Measurements from ENCODE around the gene CELF4. TPM values are rescaled to one million over a fixed set of nuclear protein-coding genes. Genes with fewer than 3 reads are reported as not detected.

Gene CELF4
- total and polyA plus RNA-seq, 10 of the 15 experiments (the other 5 are each of a cell fraction or from before 2014, with no cell fraction given): 0.03 to 0.32 TPM; not detected in 8

DNA sequence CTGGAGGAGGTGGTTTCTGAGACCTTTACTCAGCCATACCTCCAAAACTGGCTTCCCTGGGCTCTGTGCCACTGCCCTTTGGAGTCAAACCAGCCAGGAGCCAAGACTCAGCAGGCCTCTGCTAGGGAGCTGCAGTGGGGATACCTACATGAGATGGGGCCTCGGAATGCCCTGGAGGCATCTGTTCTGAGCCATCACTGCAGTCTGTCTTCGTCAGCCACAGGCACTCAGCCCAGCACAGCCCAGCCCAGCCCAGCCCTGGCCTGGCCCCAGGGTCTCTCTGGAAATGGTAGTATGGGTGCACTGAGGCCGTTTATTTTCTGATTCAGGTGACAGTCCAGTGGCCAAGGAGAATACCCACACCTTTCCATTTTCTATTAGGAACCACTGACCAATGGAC lies 209.8 kb downstream of the CELF4 start:
- ChIA-PET RAD21 (ENCODE audit: unreplicated experiment) (no interaction called here), SMC1A (ENCODE audit: uncharacterized antibody, unreplicated experiment) (no interaction called here), POLR2A (no interaction called here), CTCF (interaction anchor here (1.2 kb wide), 1 partner anchor 15 kb away, joined by 3 read pairs; no protein-coding TSS in a partner anchor)
- no peaks in the 10 kb centered on the region for H3K36me3 ChIP-seq (ENCODE audit: control insufficient read depth in 2 of 2, insufficient read depth in 2 of 2, low read length in 1 of 2)
- H3K4me2 ChIP-seq (ENCODE audit: control insufficient read depth, insufficient read depth): no peak overlapping the region
- 0% methylated on average over 3 of the region's 3 CpGs for WGBS (ENCODE audit: insufficient coverage, insufficient replicate concordance, low lambda C conversion rate, missing lambda C conversion rate)
- no peak overlapping the region for H3K9ac ChIP-seq (ENCODE audit: control insufficient read depth, insufficient read depth, low read length)
- BruUV-seq (replicated peaks): no TSS peak
- no peak overlapping the region for H2AFZ ChIP-seq (ENCODE audit: control insufficient read depth, low read depth, low read length)
- no peak overlapping the region for H3K27ac ChIP-seq (ENCODE audit: control insufficient read depth, insufficient read depth)
- in situ Hi-C loops (cut with MboI): no loop called here
- H3K4me1 ChIP-seq (ENCODE audit: control insufficient read depth, insufficient read depth, low read length): no peaks in the 10 kb centered on the region
- ATAC-seq: no peak
- intact Hi-C loops (cut with micrococcal nuclease; ENCODE audit: unreplicated experiment): no loop called here
- no peak for DNase-seq (ENCODE audit: low read depth, low spot score)
- no peak for FAIRE-seq
- no peaks in the 10 kb centered on the region for H4K20me1 ChIP-seq (ENCODE audit: control insufficient read depth, insufficient read depth)
- peaks cover 0 to 6% of the 10 kb centered on the region in 2 experiments; a peak in 3 of 4 replicates for H3K27me3 ChIP-seq (replicated peaks in 1 of 2; ENCODE audit: control insufficient read depth in 2 of 2, insufficient read depth in 2 of 2, low read length in 1 of 2)
- no peaks in the 10 kb centered on the region for H3K79me2 ChIP-seq (ENCODE audit: control insufficient read depth, insufficient read depth, low read length)
- no peak overlapping the region for H3K4me3 ChIP-seq
- H3K9me3 ChIP-seq (replicated peaks; ENCODE audit: control insufficient read depth, insufficient read depth, low read length): no peaks in the 10 kb centered on the region
- no peak for TF ChIP-seq NRF1 (conservative IDR thresholded peaks at IDR 0.05; ENCODE audit: low read depth, low read length)
- TF ChIP-seq MTA2 (IDR thresholded peaks at IDR 0.05; ENCODE audit: low read depth): no peak
- TF ChIP-seq, protein P1, sequence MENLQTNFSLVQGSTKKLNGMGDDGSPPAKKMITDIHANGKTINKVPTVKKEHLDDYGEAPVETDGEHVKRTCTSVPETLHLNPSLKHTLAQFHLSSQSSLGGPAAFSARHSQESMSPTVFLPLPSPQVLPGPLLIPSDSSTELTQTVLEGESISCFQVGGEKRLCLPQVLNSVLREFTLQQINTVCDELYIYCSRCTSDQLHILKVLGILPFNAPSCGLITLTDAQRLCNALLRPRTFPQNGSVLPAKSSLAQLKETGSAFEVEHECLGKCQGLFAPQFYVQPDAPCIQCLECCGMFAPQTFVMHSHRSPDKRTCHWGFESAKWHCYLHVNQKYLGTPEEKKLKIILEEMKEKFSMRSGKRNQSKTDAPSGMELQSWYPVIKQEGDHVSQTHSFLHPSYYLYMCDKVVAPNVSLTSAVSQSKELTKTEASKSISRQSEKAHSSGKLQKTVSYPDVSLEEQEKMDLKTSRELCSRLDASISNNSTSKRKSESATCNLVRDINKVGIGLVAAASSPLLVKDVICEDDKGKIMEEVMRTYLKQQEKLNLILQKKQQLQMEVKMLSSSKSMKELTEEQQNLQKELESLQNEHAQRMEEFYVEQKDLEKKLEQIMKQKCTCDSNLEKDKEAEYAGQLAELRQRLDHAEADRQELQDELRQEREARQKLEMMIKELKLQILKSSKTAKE (IDR thresholded peaks at IDR 0.05; ENCODE audit: low read depth, poor library complexity, severe bottlenecking): no peak
- TF ChIP-seq, protein P2, sequence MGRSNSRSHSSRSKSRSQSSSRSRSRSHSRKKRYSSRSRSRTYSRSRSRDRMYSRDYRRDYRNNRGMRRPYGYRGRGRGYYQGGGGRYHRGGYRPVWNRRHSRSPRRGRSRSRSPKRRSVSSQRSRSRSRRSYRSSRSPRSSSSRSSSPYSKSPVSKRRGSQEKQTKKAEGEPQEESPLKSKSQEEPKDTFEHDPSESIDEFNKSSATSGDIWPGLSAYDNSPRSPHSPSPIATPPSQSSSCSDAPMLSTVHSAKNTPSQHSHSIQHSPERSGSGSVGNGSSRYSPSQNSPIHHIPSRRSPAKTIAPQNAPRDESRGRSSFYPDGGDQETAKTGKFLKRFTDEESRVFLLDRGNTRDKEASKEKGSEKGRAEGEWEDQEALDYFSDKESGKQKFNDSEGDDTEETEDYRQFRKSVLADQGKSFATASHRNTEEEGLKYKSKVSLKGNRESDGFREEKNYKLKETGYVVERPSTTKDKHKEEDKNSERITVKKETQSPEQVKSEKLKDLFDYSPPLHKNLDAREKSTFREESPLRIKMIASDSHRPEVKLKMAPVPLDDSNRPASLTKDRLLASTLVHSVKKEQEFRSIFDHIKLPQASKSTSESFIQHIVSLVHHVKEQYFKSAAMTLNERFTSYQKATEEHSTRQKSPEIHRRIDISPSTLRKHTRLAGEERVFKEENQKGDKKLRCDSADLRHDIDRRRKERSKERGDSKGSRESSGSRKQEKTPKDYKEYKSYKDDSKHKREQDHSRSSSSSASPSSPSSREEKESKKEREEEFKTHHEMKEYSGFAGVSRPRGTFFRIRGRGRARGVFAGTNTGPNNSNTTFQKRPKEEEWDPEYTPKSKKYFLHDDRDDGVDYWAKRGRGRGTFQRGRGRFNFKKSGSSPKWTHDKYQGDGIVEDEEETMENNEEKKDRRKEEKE (IDR thresholded peaks at IDR 0.05): no peak
- TF ChIP-seq CREM (IDR thresholded peaks at IDR 0.05; ENCODE audit: low read depth): no peak
- TF ChIP-seq PKNOX1 (IDR thresholded peaks at IDR 0.05): no peak
- no peak for TF ChIP-seq RAD51 (IDR thresholded peaks at IDR 0.05)
- no peak for TF ChIP-seq RCOR1 (conservative IDR thresholded peaks at IDR 0.05; ENCODE audit: low read depth, low read length)
- TF ChIP-seq TCF3 (IDR thresholded peaks at IDR 0.05; ENCODE audit: borderline replicate concordance, insufficient read depth, low read depth, low read length): no peak
- TF ChIP-seq, protein P3, sequence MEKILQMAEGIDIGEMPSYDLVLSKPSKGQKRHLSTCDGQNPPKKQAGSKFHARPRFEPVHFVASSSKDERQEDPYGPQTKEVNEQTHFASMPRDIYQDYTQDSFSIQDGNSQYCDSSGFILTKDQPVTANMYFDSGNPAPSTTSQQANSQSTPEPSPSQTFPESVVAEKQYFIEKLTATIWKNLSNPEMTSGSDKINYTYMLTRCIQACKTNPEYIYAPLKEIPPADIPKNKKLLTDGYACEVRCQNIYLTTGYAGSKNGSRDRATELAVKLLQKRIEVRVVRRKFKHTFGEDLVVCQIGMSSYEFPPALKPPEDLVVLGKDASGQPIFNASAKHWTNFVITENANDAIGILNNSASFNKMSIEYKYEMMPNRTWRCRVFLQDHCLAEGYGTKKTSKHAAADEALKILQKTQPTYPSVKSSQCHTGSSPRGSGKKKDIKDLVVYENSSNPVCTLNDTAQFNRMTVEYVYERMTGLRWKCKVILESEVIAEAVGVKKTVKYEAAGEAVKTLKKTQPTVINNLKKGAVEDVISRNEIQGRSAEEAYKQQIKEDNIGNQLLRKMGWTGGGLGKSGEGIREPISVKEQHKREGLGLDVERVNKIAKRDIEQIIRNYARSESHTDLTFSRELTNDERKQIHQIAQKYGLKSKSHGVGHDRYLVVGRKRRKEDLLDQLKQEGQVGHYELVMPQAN (conservative IDR thresholded peaks at IDR 0.05): no peak
- no peak for TF ChIP-seq TAF1 (IDR thresholded peaks at IDR 0.05; ENCODE audit: borderline replicate concordance, low read depth, low read length)
- TF ChIP-seq, protein P4, sequence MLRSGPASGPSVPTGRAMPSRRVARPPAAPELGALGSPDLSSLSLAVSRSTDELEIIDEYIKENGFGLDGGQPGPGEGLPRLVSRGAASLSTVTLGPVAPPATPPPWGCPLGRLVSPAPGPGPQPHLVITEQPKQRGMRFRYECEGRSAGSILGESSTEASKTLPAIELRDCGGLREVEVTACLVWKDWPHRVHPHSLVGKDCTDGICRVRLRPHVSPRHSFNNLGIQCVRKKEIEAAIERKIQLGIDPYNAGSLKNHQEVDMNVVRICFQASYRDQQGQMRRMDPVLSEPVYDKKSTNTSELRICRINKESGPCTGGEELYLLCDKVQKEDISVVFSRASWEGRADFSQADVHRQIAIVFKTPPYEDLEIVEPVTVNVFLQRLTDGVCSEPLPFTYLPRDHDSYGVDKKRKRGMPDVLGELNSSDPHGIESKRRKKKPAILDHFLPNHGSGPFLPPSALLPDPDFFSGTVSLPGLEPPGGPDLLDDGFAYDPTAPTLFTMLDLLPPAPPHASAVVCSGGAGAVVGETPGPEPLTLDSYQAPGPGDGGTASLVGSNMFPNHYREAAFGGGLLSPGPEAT (IDR thresholded peaks at IDR 0.05; ENCODE audit: low read depth): no peak
- no peak for TF ChIP-seq YY1 (IDR thresholded peaks at IDR 0.05; ENCODE audit: low read depth, low read length)
- TF ChIP-seq SREBF1 (IDR thresholded peaks at IDR 0.05; ENCODE audit: low read length): no peak
- no peak for TF ChIP-seq NFIC (IDR thresholded peaks at IDR 0.05; ENCODE audit: low read depth, low read length)

Data from GM12878 (cell line).